GM06990 (cell line): ENCODE results near the gene MRGPRG.
"Not testable (repeated sequence)": the region's sequence is repeated elsewhere in the genome, so short reads cannot be mapped to it uniquely, and the experiment has no call there.

Experiments used
- DNase-seq: peaks from one replicate; pipeline ENCODE4 v3.0.0-alpha.2; 2011; ENCODE audit not compliant: insufficient read length; ENCODE audit errors: extremely low read depth
- H3K27me3 ChIP-seq: replicated peaks from 2 replicates; pipeline ENCODE4 v1.6.0; 2011; ENCODE audit warnings: low read length; ENCODE audit not compliant: control insufficient read depth, insufficient read depth
- H3K36me3 ChIP-seq: 2 replicates; pipeline ENCODE4 v1.5.1; 2011; ENCODE audit warnings: low read length; ENCODE audit not compliant: control insufficient read depth, insufficient read depth
- H3K4me3 ChIP-seq: replicated peaks from 2 replicates; pipeline ENCODE4 v1.5.1; 2011; ENCODE audit warnings: low read depth, mild to moderate bottlenecking, control low read depth, low read length
- CTCF ChIP-seq: IDR thresholded peaks from 2 replicates; pipeline ENCODE4 v1.5.1; 2011; ENCODE audit warnings: low read length, control low read depth, mild to moderate bottlenecking, inconsistent platforms; ENCODE audit not compliant: insufficient read depth, poor library complexity, severe bottlenecking

Gene MRGPRG

GRCh38 chr11:3218483-3219280 is at the start of gene MRGPRG:
Gene MRGPRG (minus strand): TSS chr11:3218813. CDS start chr11:3218813, 0 bp downstream.
- H3K27me3 ChIP-seq, result no peaks in the 10 kb centered on the region; the same call in 1 of the 2 replicates
- no peaks in the 10 kb centered on the region for H3K36me3 ChIP-seq
- no peak for DNase-seq
- TF ChIP-seq CTCF, result no peak
- no peak within 1 kb of the TSS for H3K4me3 ChIP-seq

- H3K27me3 ChIP-seq, DNase-seq, H3K36me3 ChIP-seq, H3K4me3 ChIP-seq: not testable (repeated sequence)
These were observed 43.9 kb upstream of the MRGPRG start for GRCh38 chr11:3262548-3262947.

GRCh38 chr11:3261831-3262230 is 43.2 kb upstream of the MRGPRG start:
- not testable (repeated sequence) for H3K4me3 ChIP-seq, DNase-seq, H3K27me3 ChIP-seq, H3K36me3 ChIP-seq

GRCh38 chr11:3257509-3257908 is 38.9 kb upstream of the MRGPRG start:
- not testable (repeated sequence) for DNase-seq

GRCh38 chr11:3255241-3255640 is 36.6 kb upstream of the MRGPRG start:
- not testable (repeated sequence) for DNase-seq, H3K27me3 ChIP-seq, H3K36me3 ChIP-seq, H3K4me3 ChIP-seq

More at GRCh38 chr11:3257509-3257908, 38.9 kb upstream of the MRGPRG start:
- H3K36me3 ChIP-seq, H3K27me3 ChIP-seq, H3K4me3 ChIP-seq: not testable (repeated sequence)

- not testable (repeated sequence) for H3K27me3 ChIP-seq, H3K36me3 ChIP-seq, H3K4me3 ChIP-seq, DNase-seq
These were observed 36.2 kb upstream of the MRGPRG start for GRCh38 chr11:3254773-3255172.

GRCh38 chr11:3245071-3245470 is 26.5 kb upstream of the MRGPRG start:
- no peak for DNase-seq
- no peaks in the 10 kb centered on the region for H3K36me3 ChIP-seq
- H3K4me3 ChIP-seq, result no peak overlapping the region
- no peak for TF ChIP-seq CTCF
- H3K27me3 ChIP-seq, result no peaks in the 10 kb centered on the region

GRCh38 chr11:3243880-3244279 is 25.3 kb upstream of the MRGPRG start:
- Histone ChIP-seq H3K27me3 (no peaks in the 10 kb centered on the region), H3K4me3 (no peak overlapping the region), H3K36me3 (no peaks in the 10 kb centered on the region)
- no peak for TF ChIP-seq CTCF
- no peak for DNase-seq
